Endothelial cell of umbilical vein (primary cell): ENCODE results near the gene TEKT1. TPM values are rescaled to one million over a fixed set of nuclear protein-coding genes. Genes with fewer than 3 reads are reported as not detected.

ENCODE experiments used
- BruUV-seq: library from RNA; stranded (reverse); fragments of 400-500 nt; replicated peaks from 2 replicates; lab custom pipeline; 2021; lab: Mats Ljungman, UMichigan
- CTCF ChIA-PET: fragments of 300-600, 350-600 bp; sonication (Branson Sonifier 250); formaldehyde crosslinking; loops from one replicate; lab custom pipeline; 2021; ENCODE audit warnings: antibody characterized with exemption, inconsistent platforms; lab: Charles Lee
- POLR2A ChIA-PET: fragments of 300-600, 350-600 bp; sonication (Branson Sonifier 250); formaldehyde crosslinking; loops from one replicate; lab custom pipeline; 2021; ENCODE audit warnings: antibody characterized with exemption, inconsistent platforms; lab: Charles Lee
- DNase-seq: peaks from one replicate; pipeline ENCODE4 v3.0.0-alpha.2; 2011; ENCODE audit warnings: low read depth, low spot score
- FAIRE-seq: peaks from 2 replicates; lab custom pipeline; 2011; peaks lifted over from hg19 to GRCh38; lab: Jason Lieb, UNC
- H2AFZ ChIP-seq: 2 replicates; pipeline ENCODE4 v1.6.0; 2012; ENCODE audit warnings: low read depth, low read length, control low read depth, inconsistent platforms
- H3K27ac ChIP-seq: 2 replicates; pipeline ENCODE4 v1.5.1; 2011; ENCODE audit warnings: low read depth, mild to moderate bottlenecking, control low read depth, low read length, moderate library complexity; ENCODE audit not compliant: insufficient read depth
- H3K27me3 ChIP-seq, 2 experiments: 2 replicates each; pipeline versions ENCODE4 v1.6.0 to v1.6.1; 2011; ENCODE audit warnings: low read length in 2 of 2, mixed read lengths in 1 of 2; ENCODE audit not compliant: control insufficient read depth in 2 of 2, insufficient read depth in 2 of 2
- H3K36me3 ChIP-seq, 2 experiments: 2 replicates in 1 of 2; 3 replicates in 1 of 2; pipeline ENCODE4 v1.5.1; 2011; ENCODE audit warnings: low read length in 2 of 2, mild to moderate bottlenecking in 1 of 2, moderate library complexity in 1 of 2; ENCODE audit not compliant: control insufficient read depth in 2 of 2, insufficient read depth in 2 of 2; ENCODE audit errors: extremely low read depth in 1 of 2
- H3K4me1 ChIP-seq: 3 replicates; pipeline ENCODE4 v1.5.1; 2011; ENCODE audit warnings: mild to moderate bottlenecking, low read length; ENCODE audit not compliant: control insufficient read depth, insufficient read depth; ENCODE audit errors: extremely low read depth
- H3K4me2 ChIP-seq: 2 replicates; pipeline ENCODE4 v1.6.1; 2011; ENCODE audit warnings: low read length, control low read depth, mixed read lengths; ENCODE audit not compliant: insufficient read depth
- H3K4me3 ChIP-seq, 3 experiments: fragments of 200-600 bp in 1 of 3; sonication (generic), shearing (Covaris generic) in 1 of 3; replicated peaks in 1 of 3; 2 replicates each; pipeline ENCODE4 v1.5.1; 2011 to 2016; ENCODE audit warnings: control low read depth in 3 of 3, low read length in 3 of 3, mild to moderate bottlenecking in 2 of 3, inconsistent platforms in 1 of 3, low read depth in 1 of 3, moderate library complexity in 1 of 3; ENCODE audit not compliant: insufficient read depth in 1 of 3
- H3K79me2 ChIP-seq: 2 replicates; pipeline ENCODE4 v1.6.0; 2012; ENCODE audit warnings: low read length, inconsistent platforms; ENCODE audit not compliant: control insufficient read depth, insufficient read depth
- H3K9ac ChIP-seq: replicated peaks from 2 replicates; pipeline ENCODE3; 2011; ENCODE audit warnings: low read length, control low read depth; ENCODE audit not compliant: insufficient read depth; ENCODE audit errors: extremely low read depth
- H3K9me1 ChIP-seq: replicated peaks from 3 replicates; pipeline ENCODE4 v1.6.0; 2011; ENCODE audit warnings: mild to moderate bottlenecking, low read length; ENCODE audit not compliant: control insufficient read depth, insufficient read depth; ENCODE audit errors: extremely low read depth
- H3K9me3 ChIP-seq: replicated peaks from 2 replicates; pipeline ENCODE4 v1.5.1; 2012; ENCODE audit warnings: low read length, inconsistent platforms; ENCODE audit not compliant: control insufficient read depth, insufficient read depth
- H4K20me1 ChIP-seq: replicated peaks from 2 replicates; pipeline ENCODE3; 2011; ENCODE audit warnings: mild to moderate bottlenecking, low read length; ENCODE audit not compliant: control insufficient read depth, insufficient read depth; ENCODE audit errors: extremely low read depth
- EZH2 ChIP-seq: IDR thresholded peaks from 2 replicates; pipeline ENCODE4 v1.6.1; 2012; ENCODE audit warnings: borderline replicate concordance, low read depth, mild to moderate bottlenecking, moderate library complexity, low read length, inconsistent platforms; ENCODE audit not compliant: severe bottlenecking
- FOS ChIP-seq: IDR thresholded peaks from 2 replicates; pipeline ENCODE4 v1.6.1; 2011; ENCODE audit warnings: mild to moderate bottlenecking, low read length, moderate library complexity, borderline replicate concordance; ENCODE audit not compliant: insufficient read depth
- GATA2 ChIP-seq: IDR thresholded peaks from 2 replicates; pipeline ENCODE4 v1.7.0; 2011; ENCODE audit warnings: low read depth, mild to moderate bottlenecking, moderate library complexity, mixed read lengths, low read length; ENCODE audit not compliant: insufficient read length, insufficient read depth
- JUN ChIP-seq: IDR thresholded peaks from 2 replicates; pipeline ENCODE4 v1.6.1; 2011; ENCODE audit warnings: borderline replicate concordance, low read depth; ENCODE audit not compliant: insufficient read length, insufficient read depth
- MAX ChIP-seq: IDR thresholded peaks from 2 replicates; pipeline ENCODE4 v1.6.1; 2011; ENCODE audit not compliant: insufficient read depth, insufficient read length
- MYC ChIP-seq: IDR thresholded peaks from one replicate; pipeline ENCODE4 v1.6.1; 2011; ENCODE audit warnings: mild to moderate bottlenecking, low read depth, low read length
- POLR2A ChIP-seq: IDR thresholded peaks from 2 replicates; pipeline ENCODE4 v1.6.1; 2012; ENCODE audit warnings: low read depth, mild to moderate bottlenecking, control low read depth, low read length
- POLR2AphosphoS5 ChIP-seq: IDR thresholded peaks from 2 replicates; pipeline ENCODE4 v1.6.1; 2012; ENCODE audit warnings: low read depth, mild to moderate bottlenecking, control low read depth, low read length, moderate library complexity; ENCODE audit not compliant: insufficient read depth
- dilution Hi-C: fragments of 300-500 bp; cut with MboI; formaldehyde crosslinking; loops from one replicate; pipeline ENCODE4 v1.15.0; 2019; ENCODE audit warnings: low sequenced_read_pairs; ENCODE audit not compliant: extremely low pct_ligation_motif_present
- intact Hi-C: fragments of 100-400 bp; cut with micrococcal nuclease; formaldehyde crosslinking; loops from one replicate; pipeline ENCODE4 v1.10.0; 2022
- polyA plus RNA-seq, 4 experiments: library from polyadenylated mRNA; depleted of rRNA in 3 of 4; stranded (reverse) in 3 of 4; unstranded in 1 of 4; fragments of >200 nt; gene quantifications; 2 replicates each; pipeline versions ENCODE4 v1.2.1 to v1.2.3, GENCODE V29; 2011 to 2012; ENCODE audit warnings: missing spikeins in 1 of 4
- total RNA-seq: library from RNA; stranded (reverse); gene quantifications from 2 replicates; pipeline ENCODE4 v1.2.3, GENCODE V29; 2021
- TF ChIP-seq, protein P1 (sequence below), 2 donors: IDR thresholded peaks; 1 replicate in 1 of 2; 2 replicates in 1 of 2; pipeline ENCODE4 v1.5.1; 2011; ENCODE audit warnings: low read length in 2 of 2, mild to moderate bottlenecking in 2 of 2, moderate library complexity in 2 of 2, control low read depth in 1 of 2, inconsistent platforms in 1 of 2, low read depth in 1 of 2; ENCODE audit not compliant: insufficient read depth in 1 of 2; ENCODE audit errors: extremely low read depth in 1 of 2

Gene TEKT1
- total and polyA plus RNA-seq, 2 donors (not counting 3 experiments of a cell fraction or from before 2014, with no cell fraction given): not detected

- dilution Hi-C loops (no loop called here), intact Hi-C loops (no loop called here)
- peaks cover 21 to 25% of the 10 kb centered on the region in 2 experiments for H3K27me3 ChIP-seq
- H3K9me3 ChIP-seq: no peaks in the 10 kb centered on the region
- H3K9me1 ChIP-seq: no peaks in the 10 kb centered on the region
- ChIA-PET CTCF (interaction anchor here (1.3 to 1.5 kb wide), 2 partner anchors 24 to 43 kb away, joined by 6 to 8 read pairs; no protein-coding TSS in a partner anchor), POLR2A (no interaction called here)
- TF ChIP-seq MYC (no peak), JUN (no peak), GATA2 (no peak), MAX (no peak), EZH2 (no peak), POLR2AphosphoS5 (no peak), FOS (no peak), POLR2A (no peak)
- TF ChIP-seq, protein P1, sequence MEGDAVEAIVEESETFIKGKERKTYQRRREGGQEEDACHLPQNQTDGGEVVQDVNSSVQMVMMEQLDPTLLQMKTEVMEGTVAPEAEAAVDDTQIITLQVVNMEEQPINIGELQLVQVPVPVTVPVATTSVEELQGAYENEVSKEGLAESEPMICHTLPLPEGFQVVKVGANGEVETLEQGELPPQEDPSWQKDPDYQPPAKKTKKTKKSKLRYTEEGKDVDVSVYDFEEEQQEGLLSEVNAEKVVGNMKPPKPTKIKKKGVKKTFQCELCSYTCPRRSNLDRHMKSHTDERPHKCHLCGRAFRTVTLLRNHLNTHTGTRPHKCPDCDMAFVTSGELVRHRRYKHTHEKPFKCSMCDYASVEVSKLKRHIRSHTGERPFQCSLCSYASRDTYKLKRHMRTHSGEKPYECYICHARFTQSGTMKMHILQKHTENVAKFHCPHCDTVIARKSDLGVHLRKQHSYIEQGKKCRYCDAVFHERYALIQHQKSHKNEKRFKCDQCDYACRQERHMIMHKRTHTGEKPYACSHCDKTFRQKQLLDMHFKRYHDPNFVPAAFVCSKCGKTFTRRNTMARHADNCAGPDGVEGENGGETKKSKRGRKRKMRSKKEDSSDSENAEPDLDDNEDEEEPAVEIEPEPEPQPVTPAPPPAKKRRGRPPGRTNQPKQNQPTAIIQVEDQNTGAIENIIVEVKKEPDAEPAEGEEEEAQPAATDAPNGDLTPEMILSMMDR (IDR thresholded peaks at IDR 0.05; ENCODE audit: extremely low read depth in 1 of 2, insufficient read depth in 1 of 2, low read depth in 1 of 2, low read length in 2 of 2): no peak
- H3K9ac ChIP-seq: no peak overlapping the region
- H3K4me2 ChIP-seq: no peak overlapping the region
- no peaks in the 10 kb centered on the region for H3K4me1 ChIP-seq
- FAIRE-seq (no peak), DNase-seq (no peak)
- H3K36me3 ChIP-seq: no peaks in the 10 kb centered on the region
- no peak overlapping the region for H3K4me3 ChIP-seq
- BruUV-seq: no TSS peak
- H2AFZ ChIP-seq: no peak overlapping the region
- H3K27ac ChIP-seq: no peak overlapping the region
- no peaks in the 10 kb centered on the region for H4K20me1 ChIP-seq
- H3K79me2 ChIP-seq: no peaks in the 10 kb centered on the region
Observed at GRCh38 chr17:6867849-6868248, 36.3 kb upstream of the TEKT1 start.
